Islet precursor cell (in vitro differentiated cells): ENCODE measurements around the gene EXD2.
"Not testable (repeated sequence)": the region's sequence is repeated elsewhere in the genome, so short reads cannot be mapped to it uniquely, and the experiment has no call there.

Experiments
- DNase-seq: peaks from one replicate; pipeline ENCODE4 v3.0.0-alpha.2; 2018

Gene EXD2

DNA sequence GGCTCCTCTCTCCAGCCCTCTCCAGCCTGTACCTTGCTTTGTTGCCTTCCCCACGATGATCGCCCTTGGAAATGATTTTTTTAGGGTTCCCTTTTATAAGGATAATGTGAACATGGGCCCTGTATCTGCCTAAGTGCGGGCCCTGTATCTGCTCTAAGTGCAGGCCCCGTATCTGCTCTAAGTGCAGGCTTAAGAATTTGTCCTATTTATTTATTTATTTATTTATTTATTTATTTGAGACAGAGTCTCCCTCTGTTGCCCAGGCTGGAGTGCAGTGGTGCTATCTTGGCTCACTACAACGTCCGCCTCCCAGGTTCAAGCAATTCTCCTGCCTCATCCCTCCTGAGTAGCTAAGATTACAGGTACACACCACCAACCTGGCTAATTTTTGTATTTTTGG is 91.2 kb downstream of the EXD2 start:
- no peak for DNase-seq

DNA sequence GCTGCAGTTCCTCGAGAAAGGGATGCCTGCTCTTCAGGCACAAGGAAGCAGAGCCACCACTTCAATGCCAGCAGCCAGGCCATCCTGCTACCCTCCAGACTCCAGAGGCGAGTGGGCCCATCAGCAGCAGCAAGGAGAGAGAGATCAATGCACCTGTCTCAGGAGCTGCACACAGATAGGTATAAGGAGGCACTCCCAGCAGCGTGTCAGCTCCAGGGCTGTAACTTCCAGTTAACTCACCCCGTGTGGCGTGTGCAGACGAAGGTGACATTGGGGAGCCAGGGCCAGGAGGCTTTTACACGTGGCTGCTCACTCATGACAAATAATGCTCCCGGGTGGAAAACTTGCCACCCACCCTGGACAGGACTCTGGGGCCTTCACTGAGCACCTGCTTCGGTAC is 92.9 kb downstream of the EXD2 start:
- no peak for DNase-seq

DNA sequence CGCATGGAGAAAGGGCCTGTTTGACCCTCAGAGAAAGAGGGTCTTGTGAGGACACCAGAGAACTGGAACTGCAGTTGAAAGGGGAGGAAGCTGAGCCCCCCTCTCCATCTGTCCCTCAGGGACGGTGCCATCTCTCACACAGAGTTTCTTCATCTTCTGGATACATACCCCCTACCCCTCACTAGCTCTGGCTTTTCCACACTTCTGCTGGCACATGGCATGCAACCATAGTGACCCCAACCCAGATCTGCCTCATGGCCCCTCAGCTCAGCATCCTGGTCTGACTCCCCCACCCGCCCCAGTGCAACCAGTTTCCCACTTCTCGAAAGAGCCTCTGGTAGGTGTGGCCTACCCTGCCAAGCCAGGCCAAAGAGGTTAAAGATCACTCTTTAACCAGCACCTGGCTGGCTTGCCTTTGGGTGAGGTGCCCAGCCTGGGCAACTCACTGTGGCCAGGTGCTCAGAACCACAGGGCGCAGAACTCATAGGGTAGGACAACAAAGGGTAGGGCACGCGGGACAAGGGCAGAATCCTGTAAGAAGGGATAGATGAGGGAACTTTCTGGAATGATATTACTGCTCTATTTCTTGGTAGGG is 94.5 kb downstream of the EXD2 start:
- no peak for DNase-seq

DNA sequence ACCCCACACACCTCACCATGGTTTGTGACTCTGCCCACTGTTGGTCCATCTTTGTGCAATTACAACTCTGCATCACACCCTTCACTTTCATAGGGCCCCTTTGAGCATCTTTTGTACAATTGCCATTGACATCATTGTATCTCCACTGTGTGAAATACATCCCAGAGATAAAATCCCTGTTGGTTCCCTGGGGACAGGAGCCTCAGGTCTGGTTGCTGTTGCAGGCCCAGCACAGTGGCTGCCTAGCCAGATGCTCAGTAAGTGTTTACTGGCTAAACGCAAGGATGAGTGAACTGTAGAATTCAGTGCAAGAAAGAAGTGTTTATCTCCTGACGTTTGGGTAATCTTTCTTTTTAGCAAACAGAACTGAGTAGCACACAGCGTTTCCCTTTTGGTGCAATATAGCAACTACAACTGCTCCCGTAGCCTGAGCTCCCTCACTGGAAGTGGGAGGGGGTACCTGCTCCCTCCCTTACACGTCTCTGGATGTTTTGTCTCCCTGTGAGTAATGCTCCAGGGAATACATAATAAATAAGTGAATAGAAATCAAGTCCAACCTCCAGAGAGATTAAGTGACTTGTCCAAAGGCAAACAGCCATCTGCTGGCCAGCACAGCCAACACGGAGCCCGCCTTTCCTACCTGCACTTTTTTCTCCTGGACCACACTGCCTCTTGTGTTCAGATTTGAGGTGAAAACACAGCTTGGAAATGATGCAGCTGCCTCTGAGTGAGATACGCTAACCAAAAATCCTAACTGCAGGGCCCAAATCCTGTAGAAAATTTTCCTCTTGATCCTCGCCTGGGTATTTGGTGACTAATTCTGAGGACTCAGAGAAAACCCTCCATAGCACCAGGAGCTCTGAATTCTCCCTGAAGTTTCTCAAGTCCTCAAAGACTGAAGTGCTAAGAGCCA is 96.1 kb downstream of the EXD2 start:
- no peak for DNase-seq

DNA sequence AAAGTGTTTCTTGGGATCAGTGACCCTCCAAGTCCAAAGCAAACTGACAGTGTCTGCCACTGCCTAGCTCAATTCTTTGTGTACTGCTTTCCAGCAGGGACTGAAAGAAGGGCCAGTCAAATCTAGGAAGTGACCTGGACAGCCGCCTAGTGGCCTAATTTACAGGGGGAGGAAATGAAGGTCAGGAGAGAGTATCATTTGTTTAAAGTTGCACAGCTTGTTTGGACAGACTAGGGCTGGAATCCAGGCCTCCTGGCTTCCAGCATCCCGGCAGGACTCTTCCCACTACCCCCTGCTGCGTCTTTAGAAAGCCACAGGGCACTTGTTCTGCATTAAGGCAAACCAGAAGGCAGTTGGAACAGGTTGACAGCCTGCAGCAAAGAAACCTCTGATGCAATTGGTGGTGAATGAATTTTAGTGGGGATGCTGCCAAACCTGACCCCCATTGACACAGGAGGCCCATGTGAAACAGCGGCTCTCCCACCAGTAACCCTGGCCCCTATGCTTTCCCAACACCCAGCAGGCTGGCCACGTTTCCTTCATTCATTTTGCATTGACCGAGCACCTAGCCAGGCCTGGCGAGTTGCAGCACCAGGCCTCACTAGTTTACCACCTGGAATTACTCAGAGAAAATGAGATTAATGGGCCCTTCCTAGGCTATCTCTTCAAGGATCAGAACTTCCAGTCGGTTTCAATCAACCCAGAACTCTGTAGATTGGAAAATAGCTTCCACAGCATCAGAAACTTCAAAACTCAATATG is 96.9 kb downstream of the EXD2 start:
- DNase-seq = no peak

DNA sequence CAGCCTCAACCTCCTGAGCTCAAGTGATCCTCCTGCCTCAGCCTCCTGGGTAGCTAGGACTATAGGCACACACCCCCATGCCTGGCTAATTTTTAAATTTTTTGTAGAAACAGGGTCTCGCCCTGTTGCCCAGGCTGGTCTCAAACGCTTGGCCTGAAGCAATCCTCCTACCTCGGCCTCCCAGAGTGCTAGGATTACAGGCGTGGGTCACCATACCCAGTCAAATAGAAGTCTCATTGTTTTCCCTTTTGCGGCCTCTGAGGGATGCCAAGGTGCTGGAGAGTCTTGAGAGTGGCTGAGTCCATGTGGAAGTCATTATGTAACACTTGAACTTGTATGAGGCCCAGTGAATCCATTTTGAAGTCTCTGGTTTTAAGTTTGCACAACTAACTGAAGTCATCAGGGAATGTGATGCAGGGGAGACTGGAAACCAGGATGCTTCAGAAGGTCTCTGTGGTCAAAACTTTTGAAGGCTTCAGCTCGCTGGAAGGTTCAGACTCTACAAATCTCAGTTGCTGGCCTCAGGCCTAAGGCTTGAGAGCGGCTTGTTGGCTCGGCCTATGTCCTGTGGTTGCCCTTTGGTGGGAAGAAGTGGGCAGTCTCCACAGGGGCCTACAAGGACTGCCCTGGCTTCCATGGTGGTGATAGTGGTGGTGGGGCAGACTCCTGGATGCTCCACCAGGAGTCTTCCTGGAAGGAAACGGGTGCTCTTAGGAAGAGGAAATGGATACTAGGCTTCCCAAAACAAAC is 97.8 kb downstream of the EXD2 start:
- DNase-seq = no peak

DNA sequence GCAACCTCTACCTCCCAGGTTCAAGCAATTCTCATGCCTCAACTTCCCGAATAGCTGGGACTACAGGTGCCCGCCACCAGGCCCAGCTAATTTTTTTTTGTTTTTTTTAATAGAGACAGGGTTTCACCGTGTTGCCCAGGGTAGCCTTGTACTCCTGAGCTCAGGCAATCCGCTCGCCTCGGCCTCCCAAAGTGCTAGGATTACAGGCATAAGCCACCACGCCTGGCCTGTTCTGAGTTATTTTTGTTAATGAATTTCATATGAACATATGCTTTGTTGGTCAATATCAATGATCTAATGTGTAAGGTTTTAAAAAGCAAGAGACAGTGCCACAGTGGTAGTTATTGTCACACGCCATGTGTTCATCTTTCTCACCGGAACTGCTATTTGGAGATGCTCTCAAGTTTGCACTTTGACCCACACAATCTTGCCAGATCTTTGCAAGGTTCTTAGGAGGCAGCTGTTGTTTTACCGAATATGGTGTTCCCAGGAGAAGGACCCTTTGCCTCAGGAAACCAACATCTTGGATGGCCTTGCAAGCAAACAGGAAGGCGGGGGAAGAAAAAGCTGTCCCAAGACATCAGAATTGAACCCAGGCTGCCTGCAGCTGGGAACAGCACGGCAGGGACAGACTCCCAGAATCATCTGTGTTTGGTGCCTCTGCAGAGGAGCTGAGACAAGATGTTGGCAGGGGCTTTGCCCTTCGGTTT is 98.7 kb downstream of the EXD2 start:
- DNase-seq = peak; percentile 28

DNA sequence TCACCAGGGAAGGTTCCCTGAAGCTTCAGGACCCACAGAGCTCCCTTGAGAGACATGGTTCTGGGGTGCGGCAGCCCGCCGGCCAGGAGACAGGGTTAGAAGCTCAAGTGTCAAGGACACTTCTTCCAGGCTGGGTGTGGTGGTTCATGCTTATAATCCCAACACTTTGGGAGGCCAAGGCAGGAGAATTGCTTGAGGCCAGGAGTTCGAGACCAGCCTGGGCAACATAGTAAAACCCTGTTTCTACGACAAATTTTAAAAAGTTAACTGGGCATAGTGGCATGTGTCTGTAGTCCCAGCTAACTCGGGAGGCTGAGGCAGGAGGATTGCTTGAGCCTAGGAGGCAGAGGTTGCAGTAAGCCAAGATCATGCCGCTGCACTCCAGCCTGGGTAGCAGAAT is 99.6 kb downstream of the EXD2 start:
- not testable (repeated sequence) for DNase-seq

DNA sequence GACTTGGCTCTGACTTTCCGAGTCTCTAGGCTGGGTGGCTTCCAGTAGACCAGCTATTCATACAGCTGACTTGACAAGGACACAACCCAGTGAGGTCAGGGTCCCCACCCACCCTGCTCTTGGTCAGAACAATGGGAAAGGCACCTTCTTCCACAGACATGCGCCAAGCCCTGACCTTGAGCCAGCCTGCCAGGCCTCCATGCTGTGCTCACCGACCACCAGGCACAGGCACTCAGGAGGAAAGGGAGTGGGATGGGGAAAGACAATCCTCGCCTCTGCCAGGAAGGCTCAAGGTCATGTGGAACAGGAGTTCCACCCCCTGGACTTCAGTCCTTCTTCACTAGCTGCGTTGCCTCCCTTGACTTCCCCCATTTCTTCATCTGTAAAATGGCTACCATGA is 100.1 kb downstream of the EXD2 start:
- no peak for DNase-seq

DNA sequence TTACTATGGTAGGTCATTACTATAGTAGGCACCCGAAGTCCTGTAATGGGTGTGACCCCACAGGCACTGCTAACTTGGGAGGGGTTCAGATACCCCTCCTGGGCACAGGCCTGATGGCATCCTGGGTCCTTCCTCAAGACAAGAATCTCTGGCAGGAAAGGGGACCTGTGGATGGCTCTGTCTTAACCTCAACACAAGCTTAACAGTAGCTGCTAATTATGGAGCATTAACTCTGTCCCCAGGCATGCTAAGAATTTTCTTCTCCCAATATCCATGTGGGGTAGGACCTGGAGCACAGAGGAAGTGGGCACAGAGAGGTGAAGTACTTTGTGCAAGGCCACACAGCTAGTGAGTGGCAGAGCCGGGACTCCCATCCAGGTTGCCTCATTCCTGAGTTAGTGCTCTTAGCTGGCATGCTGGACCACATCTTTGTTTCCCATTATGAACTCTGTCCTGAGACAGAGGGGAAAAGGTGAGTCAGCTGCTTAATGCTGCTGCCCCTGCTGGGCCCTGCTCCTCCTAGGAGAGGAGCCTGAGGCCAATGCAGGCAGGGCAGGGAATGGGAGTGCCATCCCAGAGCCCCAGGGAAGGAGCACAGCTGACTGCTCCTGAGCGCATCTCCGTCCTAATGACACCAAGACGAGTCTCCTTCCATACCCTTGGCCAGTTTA is 100.7 kb downstream of the EXD2 start:
- peak; percentile 82 for DNase-seq
